ENCODE measurements around the gene TRIL.

TRIL gene

DNA sequence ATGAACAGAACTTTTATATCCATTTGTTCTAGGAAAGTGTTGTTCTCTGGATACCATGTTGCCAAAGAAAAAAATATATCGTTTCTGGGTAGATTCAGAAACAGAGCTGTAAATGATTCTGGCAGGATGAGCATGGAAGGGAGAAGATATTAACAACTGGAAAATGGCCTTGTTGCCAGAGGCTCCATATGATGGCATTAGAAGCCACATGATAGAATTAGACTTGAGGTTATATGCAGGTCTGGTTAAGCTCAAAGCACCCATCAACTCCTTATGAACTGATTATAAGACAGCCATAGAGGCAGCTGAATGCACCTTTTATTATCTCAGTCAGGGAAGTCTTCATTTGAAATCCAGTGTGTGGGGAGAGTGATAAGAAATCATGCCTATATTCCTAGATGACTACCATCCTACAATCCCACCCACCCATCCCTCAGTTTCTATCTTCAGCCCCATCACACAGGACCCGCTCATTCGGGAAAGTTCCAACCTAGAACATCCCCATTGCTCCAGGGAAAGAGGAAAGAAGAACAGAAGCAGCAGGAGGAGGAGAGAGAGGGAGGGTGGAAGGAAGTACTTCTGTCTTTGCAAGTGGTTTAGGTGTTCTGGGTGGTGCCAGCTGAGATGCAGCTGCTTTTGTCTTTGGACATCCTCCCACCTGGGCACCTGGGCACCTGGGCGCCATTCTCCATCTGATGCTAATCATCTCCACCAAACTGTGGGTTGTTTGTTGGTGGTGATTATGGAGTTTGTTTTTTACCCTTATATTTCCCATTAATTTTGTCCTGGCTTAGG, 25.5 kb upstream of the TRIL start:
- no peak for DNase-seq (ENCODE audit: low spot score)

DNA sequence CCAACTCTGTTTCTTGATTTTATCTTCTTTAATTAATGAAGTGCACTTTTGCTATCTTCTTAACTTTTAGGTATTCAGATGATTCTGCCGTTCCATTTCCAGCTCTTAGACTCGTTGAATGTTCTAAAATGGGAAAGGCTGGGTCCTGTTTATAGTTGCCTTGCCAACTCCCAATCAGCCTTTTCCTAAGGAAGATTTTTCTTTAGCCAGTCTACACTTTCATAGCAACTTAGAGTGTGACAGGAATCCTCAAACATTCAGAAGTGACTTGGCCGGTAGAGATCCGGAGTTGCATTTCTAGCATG, 23.0 kb upstream of the TRIL start:
- DNase-seq (ENCODE audit: low spot score): no peak

DNA sequence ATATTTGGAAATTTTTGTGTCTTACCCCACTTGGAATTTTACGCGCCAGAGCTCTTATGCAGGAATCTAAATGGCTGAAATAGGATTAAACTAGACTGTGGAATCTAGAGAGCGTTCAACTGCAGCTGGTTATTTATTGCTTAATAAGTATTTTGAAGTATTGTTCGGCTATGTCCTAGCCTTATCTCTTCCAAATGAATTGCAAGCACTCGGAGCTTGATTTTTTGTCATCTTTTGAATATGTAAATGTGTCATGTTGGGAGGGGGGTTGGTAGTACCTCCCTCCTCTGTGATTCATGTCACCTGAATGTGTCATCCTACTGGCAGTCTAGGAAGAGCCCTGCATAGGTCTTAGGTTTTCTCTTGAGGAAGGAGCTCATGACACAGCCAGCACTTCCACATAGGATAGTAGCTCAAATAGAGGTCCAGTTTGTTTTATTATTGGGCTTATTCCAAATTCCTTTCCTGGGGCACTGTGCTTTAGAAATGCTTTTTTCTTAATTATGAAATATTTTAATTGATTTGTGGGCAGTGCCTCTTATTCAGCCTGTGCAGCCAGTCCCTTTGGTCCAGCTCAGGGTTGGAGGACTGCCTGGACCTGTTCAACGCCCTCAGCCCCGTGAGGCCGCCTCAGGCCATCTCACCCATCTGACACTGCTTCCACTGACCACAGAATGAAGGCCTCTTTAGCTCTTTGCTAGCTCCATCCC, 22.5 kb upstream of the TRIL start:
- no peak for DNase-seq (ENCODE audit: low spot score)

DNA sequence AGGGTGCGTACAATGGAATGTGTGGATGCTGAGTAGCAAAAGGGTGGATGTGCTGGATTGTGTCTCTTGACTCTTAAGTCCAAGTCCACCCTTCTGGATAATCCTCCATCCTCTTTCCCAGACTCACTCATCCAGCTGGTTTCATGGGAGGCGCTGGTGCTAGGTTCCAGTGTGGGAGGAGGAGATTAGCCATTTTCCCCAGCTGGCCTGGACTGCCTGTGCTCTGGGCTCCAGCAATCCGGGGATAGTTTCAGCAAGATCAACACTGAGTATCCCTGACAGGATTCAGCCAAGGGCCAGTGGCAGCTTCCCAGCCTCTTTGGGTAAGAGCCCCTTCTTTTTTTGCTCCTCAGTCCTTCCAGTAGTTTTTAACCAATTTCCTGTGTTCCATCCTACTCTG, 21.6 kb upstream of the TRIL start:
- no peak for DNase-seq (ENCODE audit: low spot score)

DNA sequence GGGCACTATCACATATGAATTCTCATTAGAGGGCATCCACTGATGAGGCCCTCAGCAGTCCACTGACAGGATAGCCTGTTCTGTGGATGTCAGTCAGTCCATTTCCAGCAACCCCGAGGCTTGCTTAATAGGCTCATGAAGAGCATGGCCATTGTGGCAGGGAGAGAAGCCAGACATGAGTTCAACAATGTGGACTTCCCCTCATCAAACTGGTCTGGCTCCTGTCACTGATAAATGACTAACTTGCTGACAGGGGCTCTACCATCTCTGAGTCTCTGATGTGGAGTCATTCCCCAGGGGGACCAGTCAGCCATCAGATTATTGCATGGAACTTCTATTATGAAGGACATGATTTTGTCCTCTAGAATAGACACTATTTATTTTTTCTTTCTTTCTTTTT, 19.8 kb upstream of the TRIL start:
- no peak for DNase-seq (ENCODE audit: low spot score)

DNA sequence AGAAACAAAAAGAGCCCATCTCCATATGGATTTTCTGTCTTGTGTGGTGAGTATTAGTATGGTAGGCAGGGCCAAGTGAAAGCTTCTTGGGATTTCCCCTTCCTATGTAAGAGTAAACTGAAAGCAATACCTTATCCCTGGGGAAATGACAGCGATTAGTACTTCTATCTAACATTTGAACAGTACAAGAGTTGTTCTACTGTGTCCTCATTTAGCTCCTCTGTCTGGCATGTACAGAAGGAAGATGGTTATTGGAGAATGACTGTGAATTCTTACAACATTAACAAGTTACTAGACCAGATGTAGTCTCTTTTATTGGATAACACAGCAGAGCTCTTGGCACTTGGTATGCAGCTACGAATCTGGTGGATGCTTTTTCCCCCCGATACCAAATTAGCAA, 17.9 kb upstream of the TRIL start:
- DNase-seq (ENCODE audit: low spot score): peak; percentile 15

DNA sequence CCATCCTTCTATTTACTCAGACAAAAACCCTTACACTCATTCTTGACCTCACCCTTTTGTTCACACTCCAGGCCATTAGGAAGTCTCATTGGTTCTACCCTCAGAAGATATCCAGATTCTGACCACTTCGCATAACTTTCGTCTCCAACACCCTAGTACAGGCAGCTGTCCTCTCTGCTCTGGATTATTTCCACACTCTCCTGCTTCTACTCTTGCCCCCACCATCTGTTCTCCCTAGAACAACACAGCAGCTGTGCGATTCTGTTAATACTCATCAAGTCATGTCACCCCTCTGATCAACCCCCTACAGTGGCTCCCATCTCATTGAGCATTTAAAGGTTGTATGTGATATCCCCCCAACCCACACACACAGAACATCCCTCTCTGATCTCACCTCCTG, 15.5 kb upstream of the TRIL start:
- DNase-seq (ENCODE audit: low spot score): no peak

DNA sequence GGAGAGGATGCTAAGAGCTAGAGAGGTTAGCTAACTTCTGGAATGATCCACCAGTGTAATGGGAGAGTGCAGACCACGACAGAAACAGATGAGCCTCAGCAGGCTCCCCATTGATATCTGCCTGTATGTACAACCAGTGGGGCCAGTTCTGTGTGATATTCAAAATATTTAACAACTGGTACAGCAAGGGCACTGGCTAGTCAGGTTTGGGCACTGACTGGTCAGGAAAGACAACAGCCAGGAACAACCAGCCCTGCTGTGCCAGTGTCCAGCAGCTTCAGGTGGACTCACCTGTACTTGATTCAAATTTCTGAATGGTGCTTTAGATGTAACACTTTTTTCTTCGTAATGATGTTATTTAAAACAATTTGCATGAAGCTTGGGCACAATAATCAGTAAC, 5.9 kb upstream of the TRIL start:
- DNase-seq (ENCODE audit: low spot score): no peak

DNA sequence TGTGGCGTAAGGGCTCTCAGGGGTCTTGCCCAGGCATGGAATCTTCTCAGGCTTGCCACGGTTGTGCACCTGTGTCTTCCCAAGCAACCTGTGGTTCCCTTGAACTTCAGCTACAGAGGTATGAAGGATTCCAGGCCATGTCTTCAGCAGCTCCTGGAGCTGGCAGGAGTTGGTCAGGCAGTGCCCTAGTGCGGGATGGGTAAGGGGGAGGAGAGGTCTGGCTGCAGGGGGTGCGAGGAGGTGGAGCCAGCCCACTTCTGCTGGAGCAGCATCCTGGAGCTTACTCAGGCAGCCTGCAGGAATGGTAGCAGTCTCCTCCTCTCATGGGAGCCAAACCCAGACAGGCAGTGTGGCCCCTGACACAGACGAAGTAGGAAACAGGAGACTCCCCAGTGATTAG, 3.8 kb upstream of the TRIL start:
- no peak for DNase-seq (ENCODE audit: low spot score)

DNA sequence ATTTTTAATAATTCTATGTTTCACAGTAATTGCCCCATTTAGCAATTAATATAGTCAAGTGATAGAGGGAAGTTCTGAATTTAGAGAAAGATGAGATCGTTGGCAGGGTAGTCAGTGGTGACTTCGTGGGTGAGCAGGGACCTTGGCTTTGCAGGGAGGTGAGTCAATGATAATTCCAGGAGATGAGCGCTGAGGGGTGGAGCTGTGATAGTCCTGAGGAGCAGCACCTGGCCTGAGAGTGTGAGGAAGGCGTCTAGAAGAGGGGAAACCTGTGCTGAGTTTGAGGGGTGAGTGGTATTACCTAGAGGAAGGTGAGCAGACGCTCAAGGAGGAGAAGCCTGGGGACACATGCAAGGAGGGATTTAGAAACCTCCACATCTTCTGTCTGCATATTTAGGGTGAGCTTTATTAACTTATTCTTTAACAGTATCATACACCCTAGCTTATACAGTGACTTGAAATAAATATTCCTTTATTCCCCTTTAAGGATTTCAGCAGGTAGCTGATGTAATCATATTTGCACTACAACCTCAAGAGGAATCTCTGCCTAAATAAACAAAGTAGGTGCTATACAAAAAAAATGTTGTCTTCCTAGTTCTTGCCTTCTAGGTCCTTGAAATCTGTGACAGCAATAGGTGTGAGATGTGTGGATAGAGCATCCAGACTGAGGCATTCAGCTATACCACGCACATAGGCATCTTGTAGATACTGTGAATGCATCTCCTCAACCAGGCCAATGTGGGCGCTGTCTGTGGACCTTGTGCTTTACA, 2.1 kb upstream of the TRIL start:
- no peak for DNase-seq (ENCODE audit: low spot score)

DNA sequence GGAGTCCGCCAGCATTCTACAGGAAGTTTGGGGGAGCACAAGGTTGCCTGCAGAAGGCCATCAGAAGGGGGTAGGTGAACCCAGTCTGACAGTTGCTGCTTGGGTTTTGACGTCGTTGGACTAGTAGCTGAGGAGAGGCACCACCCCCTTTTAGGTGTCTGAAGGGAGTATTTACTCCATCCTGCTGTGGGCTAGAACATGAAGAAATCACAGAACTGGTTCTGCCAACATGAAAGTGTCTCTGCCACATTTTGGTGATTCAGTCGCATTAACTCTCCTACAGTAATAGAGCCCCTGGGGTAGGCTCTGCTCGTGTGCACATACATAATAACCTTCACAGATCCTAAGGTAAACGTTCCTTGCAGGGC, 834 bp upstream of the TRIL start:
- no peak for DNase-seq (ENCODE audit: low spot score)

DNA sequence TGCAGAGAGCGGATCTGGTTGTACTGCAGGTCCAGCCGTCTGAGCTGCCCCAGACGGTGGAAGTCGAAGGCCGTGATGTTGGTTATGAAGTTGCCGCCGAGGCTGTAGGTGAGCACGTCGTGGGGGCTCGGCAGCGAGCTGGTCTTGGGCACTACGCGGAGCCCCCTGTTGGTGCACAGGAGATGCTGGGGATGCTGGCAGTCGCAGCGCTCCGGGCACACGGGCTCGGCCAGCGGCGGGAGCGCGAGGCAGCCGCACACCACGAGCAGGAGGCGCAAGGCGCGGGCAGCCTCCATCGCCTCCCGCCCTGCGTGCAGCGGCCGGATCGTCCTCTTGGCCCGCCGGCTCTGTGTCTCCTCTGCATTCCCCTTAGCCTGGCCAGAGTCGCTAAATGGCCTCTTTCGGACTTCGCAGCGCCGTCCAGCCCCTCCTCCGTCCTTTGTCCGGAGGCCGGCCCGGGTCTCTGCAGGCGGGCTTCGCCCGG, 337 bp downstream of the TRIL start:
- no peak for DNase-seq (ENCODE audit: low spot score)

DNA sequence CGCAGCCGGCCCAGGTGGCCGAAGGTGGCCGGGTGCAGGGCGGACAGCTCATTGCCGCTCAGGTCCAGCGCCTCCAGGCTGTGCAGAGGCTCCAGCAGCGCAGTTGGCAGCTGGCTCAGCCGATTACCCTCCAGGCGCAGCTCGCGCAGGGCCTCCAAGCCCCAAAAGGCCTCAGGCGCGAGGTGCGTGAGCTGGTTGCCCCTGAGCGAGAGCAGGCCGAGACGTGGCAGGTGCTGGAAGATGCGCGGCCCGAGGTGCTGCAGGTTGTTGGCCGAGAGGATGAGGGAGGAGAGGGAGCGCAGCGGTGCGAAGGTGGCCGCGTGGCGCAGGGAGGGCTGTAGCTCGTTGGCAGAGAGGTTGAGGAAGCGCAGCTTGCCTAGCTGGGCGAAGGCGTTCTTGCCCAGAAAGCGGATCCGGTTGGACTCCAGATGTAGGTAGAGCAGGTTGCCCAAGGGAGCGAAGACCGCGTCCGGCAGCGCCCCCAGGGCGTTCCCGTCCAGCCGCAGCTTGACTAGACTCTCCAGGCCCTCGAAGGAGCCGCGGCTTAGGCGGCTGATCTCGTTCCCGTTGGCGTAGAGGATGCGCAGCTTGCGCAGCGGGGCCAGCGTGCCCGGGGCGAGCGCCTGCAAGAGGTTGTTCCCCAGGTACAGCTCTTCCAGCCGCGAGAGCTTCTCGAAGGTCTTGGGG, 923 bp downstream of the TRIL start:
- DNase-seq (ENCODE audit: low spot score): no peak

DNA sequence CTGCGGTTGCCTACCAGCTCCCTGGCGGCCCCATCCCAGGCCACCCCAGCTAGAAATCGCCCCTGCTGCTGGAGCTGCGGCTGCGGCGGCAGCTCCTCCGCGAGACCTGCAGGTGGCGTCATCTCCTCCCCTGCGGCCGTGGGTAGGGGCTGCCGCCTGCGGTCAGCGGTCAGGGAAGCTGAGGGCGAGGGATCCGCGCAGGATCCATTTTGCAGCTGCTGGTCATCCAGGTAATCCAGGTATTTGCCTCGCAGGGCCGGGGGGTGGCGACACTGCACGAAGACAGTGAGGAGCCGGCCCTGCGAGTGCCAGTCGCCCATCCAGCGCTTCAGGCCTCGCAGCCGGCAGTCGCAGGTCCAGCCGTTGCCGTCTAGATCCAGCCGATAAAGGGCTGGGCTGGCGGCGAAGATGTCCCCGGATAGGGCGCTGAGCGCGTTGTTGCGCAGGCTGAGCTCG, 1.5 kb downstream of the TRIL start:
- peak; percentile 51 for DNase-seq (ENCODE audit: low spot score)

DNA sequence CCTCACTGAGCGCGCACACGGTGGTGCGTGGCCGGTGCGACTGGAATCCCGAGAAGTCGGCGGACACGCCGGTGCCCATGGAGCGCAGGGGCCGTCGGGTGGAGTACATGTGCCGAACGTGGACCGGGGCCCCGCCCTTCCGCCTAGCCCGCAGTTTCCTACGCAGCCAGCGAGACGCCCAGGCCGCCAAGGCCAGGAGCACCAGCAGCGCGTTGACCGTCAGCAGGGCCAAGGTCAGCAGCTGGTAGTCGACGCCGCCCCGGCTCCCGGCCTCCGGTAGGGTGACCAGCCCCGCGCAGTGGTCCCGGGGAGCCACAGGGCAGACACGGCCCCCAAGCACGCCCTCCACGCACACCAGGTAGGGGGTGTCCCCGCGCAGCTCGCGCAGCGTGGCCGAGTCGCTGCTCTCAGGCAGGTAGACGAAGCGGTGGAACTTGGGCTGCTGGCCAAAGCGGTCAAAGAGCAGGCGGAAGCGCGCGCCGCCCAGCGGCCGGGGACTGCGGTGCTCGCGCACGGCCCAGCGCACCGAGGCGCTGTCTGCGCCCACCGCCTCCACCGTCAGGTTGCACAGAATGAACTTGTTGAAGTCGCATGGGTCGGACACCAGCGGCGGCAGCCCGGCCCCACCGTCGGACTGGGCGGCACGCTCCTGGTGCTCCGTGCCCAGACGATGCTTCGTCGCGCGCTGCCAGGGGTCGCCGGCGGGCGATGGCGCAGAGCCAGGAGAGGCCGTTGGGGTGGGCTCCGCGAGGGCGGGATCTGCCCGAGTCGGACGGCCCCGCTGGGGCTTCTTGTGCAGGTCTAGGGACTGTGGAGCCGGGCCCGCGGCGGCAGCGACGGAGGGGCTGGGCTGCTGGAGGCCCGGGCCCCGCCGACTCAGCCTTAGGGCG, 2.2 kb downstream of the TRIL start:
- peak; percentile 80 for DNase-seq (ENCODE audit: low spot score)

DNA sequence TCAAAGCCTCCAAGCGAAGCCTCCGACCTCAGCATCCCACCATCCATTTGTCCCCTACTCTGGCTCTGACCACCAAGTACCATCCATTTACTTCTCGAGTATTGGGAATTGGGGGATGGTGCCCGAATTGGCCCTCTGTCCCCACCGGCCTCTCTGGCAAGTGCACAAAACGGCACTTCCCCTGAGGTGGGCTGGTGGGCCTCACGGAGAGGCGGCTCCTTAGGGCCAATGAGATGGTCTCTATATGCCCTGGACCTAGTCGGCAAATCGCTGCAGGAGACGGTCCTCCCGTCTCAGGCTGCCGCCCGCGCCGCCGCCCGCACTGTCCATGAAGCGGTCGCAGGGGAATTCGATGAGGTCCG, 2.8 kb downstream of the TRIL start:
- no peak for DNase-seq (ENCODE audit: low spot score)

DNA sequence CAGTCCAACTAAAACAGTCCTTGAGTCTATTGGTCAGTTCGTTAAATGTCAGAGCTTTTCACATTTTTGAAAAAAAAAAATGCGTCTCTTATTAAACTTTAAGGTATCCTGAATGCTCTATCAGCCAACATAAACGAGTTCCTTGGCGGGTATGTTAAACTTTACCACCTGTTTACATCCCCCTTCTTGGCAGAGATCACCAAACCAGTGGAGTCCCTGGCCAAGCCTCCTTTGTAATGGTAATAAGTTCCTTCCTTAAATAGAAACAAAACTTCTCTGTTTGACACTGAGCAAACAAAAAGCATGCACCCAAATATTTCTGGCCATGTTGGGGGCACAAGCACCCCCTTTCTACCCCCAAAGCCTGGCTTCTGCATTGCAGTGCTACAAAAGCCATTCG, 3.2 kb downstream of the TRIL start:
- DNase-seq (ENCODE audit: low spot score): no peak

DNA sequence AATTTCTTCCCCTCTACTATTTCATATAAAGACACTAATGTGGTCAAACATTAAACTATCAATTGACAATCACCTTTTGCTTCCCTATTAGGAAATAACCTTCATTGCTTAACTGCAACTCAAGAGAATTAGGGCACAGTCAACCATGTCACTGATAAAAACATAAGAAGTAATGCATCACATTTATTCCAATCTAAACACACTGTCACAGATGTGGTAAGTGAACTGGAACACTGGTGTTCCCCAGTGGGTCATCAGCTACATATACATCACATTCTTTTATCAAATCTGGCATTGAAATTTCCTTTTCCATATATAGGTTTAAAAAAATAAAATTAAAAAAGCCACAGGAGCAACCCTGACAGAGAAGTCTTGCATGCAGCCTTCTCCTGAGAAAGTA, 3.7 kb downstream of the TRIL start:
- no peak for DNase-seq (ENCODE audit: low spot score)

DNA sequence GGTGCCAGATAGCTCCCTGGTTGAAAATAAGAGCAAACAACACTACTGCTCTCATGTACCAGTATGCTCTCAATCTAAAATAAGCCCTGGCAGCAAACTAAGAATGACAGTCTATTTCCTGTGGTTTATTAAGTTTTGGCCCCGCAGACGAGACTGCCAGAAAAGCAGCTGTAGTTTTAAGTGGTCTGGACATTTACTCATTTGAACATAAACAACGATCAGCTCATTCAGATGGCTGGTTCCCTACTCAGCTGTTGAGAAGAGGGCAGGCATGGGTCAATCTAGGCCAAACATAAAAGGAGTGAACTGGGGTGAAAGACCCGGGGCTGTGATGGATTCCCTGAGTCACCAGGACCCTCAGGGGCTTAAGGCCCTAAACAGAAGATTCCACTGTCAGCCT, 4.5 kb downstream of the TRIL start:
- no peak for DNase-seq (ENCODE audit: low spot score)

DNA sequence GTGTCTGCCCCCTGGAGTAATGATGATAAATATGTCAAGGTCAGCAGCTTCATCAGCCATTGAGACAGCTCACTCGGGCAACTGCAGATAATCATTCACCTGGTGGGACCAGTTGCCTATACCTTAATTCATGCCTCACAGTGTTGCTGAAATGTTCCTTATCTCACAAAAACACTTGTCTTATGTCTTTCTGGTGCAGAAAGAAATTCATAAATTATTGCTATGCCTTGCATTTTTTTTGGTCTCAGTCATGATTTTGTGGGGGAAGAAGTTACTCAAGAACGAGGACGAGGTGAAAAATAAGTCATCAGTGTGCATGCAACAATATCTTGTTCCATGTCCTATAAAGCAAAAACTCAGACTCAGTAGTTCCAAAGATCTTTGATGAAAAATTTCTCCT, 16.0 kb downstream of the TRIL start:
- no peak for DNase-seq (ENCODE audit: low spot score)

DNA sequence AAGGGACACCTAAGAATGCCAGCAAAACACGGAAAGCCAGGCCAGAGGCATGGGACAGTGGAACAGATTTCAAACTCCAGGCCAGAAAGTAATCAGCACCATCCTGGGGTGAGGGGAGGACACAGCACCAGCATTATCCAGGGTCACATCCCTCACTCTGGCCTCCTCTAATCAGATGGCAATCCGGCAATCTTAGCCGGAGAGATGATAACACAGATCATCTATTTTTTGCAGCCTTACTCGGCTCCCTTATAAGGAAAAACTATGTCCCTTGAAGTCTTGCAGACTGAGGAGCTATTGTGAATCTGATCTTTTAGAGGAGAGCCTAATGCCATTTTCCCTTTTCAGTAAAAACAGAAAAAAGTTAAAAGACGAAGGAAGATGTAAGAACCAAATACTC, 16.5 kb downstream of the TRIL start:
- no peak for DNase-seq (ENCODE audit: low spot score)

Data from SW480 (cell line).